NCI-H2107 (cell line): ENCODE data around the gene FAM200C.

Experiments
- DNase-seq: peaks from one replicate; lab custom pipeline; 2025; lab: John Stamatoyannopoulos, UW

FAM200C gene

DNA sequence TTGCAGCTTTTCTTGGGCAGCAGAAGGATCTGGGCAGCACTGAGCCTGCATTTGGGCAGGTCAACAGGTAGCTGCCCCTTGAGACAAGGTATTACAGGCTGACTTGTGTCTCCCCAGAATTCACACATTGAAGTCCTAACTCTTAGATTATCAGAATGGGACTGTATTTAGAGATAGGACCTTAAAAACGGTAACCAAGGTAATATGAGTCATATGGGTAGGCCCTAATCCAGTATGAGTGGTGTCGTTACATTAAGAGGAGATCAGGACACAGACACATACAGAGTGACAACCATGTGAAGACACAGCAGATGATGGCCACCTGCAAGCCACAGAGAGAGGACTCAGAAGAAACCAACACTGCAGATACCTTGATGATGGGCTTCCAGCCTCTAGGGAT lies 32.6 kb downstream of the FAM200C start:
- no peak for DNase-seq

GRCh38 chr5:160366230-160366629 lies 33.6 kb downstream of the FAM200C start:
- no peak for DNase-seq

DNA sequence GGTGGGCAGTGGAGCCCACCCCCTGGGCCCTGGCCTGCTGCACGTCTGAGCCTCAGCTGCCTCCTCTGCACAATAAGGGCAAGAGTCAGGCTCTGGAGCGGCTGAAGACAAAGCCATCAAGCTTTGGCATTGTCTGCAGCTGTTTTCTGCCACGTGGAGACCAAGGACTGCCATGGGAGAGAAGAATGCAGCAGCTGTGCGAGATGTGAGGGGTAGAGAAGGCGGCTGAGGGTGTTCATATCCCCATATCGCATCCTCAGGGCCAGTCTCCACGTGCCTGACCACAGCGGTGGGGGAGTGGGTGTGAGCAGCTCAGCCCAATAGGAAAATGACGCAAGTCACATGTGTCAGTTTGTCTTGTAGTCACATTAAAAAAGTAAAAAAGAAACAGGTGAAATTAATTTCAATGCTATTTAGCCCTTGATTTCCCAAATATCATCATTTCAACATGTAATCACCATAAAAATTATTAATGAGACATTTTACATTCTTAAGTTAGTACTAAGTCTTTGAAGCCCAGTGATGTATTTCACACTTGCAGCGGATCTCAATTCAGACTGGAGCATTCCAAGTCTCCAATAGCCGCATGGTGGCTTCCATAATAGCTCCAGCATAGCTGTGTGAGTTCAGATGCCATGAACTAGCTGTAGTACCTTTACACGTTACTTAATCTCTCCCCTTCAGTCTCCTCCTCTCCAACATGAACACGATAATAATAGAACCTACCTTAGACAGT lies 36.0 kb downstream of the FAM200C start:
- DNase-seq, result no peak

- DNase-seq, result no peak
Measured at GRCh38 chr5:160363211-160363610, 36.6 kb downstream of the FAM200C start.

DNA sequence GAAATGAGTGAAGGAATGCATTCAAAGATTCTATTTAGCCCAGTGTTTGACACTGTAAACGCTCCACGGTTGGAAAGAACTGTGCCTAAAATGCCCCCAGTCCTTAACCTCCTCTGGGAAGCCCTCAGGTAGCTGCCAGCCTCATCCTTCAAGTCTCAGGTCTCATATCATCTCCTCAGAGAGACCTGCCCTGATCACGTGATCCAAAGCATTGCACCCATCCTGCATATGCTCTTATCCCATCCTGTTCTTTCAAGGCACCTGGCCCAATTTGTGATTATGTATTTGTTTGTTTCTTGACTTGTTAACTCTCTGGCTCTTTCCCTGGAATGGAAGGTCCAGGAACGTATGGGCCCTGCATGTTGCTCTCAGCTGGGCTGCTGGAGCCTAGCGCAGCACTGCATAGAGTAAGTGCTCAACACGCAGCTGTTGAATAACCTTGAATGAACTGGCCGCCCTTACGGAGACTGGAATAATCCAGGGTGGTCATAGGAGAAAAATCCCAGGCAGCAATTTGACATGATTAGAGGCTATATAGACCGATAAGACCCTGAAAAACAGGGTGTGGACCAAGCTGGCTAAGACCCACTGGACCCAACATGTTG lies 38.1 kb downstream of the FAM200C start:
- no peak for DNase-seq

GRCh38 chr5:160360310-160360709 lies 39.5 kb downstream of the FAM200C start:
- no peak for DNase-seq

- DNase-seq, result no peak
Measured at GRCh38 chr5:160359816-160360215, 40.0 kb downstream of the FAM200C start.

- DNase-seq, result no peak
Measured at GRCh38 chr5:160359242-160359641, 40.6 kb downstream of the FAM200C start.

DNA sequence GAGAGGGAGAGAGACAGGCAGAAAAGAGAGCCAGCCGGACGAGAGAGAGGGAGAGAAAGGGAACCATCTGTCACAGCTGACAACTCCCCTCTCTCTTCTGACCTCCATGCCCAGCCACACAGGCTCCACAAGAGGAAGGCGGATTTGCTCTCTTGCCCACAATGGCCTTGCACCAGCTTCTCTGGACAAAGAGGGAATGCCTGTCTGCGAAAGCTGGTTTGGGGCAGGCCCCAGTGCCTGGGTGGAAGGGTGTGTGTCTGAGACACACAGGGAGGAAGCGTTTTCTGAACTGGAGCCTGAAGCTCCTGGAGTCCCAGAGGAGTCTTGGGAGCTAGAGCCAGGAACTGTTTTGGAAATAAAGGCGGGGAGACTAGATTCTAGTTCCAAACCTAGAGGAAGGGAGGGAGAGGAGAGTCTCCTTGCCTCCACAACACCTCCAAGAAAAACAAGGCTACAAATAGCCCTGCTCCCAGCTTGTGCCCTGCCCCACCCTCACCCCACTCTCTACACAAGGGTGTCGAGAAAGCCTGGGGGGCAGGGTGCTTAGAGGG lies 41.9 kb downstream of the FAM200C start:
- DNase-seq, result no peak

- no peak for DNase-seq
Measured at GRCh38 chr5:160357394-160357793, 42.5 kb downstream of the FAM200C start.

DNA sequence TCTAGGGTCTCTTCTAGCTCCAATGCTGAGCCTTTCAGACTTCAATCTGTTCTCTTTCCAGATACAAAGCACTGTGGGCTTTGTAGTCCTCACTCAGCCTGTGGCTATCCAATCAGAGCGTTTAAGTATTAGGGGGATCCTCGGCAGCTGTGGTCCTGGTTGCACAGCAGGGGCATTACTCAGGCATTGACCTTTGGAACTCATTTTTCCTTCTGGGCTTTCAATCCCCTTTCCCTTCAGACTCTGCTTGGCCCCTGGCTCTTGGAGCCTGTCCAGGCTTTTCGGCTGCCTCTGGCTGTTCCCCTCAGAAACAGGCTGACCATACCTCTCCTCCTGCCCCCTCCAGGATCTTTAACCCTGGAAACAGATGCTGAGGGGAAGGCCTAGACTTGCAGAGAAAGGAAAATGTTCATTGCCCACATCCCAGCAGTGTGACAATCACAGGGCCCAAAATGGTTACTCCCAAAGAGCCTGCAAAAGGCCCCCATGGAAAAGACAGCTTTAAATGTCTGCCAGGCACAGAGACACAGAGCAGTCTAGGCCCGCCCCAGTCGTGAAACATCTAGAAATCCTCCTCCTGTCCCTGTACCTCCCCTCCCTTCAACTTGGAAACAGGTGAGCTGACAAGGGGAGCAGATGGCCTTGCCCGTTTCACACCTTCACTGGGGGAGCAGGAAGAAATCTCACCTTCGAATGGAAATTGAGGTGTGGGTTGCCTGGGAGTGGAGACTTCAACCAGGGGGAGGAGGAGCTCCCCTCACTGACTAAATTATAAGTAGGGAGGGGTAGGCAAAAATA lies 43.1 kb downstream of the FAM200C start:
- no peak for DNase-seq

DNA sequence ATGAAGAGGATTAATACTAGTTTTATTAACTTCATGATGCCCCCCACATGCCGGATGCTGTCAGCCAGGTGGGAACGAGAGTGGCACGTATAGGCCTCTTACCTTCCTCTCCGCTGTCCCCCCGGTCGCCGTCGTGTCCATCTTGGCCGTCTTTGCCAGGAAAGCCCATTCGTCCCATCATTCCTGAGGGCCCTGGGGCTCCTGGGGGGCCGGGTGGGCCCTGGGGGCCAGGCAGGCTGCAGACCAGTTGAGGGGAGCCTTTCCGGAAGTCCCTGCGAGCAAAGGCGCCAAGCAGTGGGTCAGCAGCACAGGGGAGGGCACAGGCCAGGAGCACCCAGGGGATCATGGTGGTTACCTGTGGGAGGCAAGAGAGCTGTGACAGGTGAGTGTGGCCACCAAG lies 45.2 kb downstream of the FAM200C start:
- DNase-seq, result no peak

GRCh38 chr5:160353379-160353778 lies 46.5 kb downstream of the FAM200C start:
- no peak for DNase-seq

DNA sequence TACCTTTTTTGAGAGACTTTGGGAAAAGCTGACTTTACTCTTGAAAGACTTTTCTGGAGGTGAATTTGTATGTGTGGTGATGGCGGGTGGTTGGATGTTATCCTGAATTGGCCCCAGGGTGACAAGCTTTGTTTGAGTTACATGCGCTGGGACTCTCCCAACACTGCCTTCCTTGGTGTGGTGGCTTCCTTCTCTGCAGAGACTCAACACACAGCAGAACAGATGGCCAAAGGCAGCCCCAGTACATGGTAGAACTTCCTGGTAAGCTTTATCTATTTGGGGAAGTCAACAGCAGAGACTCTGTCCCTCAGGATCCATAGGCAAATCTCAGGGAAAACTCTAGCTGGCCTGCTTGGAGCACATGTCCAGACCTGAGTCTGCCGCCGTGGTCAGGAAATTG lies 47.5 kb downstream of the FAM200C start:
- DNase-seq, result no peak

DNA sequence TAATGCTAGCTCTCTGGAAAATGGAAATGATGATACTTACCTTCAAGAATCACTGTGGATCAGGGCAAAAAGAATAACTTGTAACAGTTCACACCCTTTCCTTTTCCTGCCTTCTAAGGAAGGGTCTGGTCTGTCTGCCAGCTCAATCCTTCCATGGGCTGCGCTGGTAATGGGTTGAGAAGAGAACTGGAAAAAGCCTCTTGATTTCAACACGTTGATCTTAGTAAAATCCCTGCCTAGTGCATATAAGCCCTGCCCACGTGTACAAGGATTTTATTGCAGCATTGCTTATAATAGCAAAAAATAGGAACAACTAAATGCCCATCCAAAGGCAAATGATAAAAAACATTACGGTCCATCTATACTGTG lies 49.9 kb downstream of the FAM200C start:
- DNase-seq, result no peak

DNA sequence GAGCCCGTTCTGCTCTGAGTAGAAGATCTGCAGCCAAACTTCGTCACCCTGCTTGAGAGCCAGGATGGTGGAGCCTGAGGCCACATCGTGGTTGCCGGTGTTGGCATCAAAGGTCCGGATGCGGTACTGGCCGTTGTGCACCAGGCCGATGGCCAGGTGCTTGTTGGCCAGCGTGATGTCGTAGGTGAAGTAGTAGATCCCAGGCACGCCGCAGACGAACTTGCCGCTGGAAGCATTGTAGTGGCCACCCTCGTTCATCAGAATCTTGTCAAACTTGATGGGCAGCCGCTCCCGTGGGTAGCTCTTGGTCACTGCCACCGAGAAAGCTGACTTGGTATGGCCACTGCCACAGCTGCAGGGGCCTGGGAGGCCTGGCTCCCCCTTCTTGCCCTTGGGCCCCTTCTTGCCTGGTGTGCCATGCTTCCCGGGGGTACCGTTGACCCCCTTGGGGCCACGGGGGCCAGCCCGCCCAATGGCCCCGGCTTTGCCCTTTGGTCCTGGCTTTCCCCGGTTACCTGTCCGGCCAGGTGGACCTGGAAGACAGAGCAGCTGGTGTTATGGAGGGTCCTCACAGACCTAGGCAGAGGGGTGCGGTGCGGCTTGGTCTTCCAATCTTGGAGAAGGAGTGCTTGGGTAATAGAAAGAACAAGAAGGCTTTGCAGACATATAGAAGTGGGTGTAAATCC lies 50.5 kb downstream of the FAM200C start:
- no peak for DNase-seq

- no peak for DNase-seq
Measured at GRCh38 chr5:160348080-160348479, 51.8 kb downstream of the FAM200C start.

DNA sequence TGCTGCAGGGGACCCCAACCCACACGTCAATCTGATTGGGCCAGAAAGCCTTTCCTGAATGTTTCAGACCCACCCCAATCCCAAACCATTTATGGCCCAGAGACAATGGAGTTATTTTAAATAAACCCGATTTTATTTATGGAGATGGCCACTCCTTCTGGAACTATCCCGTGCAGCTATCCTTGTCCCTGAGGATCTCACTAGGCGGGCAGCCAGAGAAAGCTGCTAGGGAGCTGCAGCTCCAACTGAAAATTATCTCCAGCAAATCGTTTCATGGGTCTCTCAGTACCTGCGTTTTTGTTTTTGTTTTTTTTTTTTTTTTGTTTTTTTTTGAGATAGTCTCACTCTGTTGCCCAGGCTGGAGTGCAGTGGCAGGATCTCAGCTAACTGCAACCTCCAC lies 52.4 kb downstream of the FAM200C start:
- DNase-seq, result no peak
